Measurements from ENCODE around the gene TLCD5.

TLCD5 gene

DNA sequence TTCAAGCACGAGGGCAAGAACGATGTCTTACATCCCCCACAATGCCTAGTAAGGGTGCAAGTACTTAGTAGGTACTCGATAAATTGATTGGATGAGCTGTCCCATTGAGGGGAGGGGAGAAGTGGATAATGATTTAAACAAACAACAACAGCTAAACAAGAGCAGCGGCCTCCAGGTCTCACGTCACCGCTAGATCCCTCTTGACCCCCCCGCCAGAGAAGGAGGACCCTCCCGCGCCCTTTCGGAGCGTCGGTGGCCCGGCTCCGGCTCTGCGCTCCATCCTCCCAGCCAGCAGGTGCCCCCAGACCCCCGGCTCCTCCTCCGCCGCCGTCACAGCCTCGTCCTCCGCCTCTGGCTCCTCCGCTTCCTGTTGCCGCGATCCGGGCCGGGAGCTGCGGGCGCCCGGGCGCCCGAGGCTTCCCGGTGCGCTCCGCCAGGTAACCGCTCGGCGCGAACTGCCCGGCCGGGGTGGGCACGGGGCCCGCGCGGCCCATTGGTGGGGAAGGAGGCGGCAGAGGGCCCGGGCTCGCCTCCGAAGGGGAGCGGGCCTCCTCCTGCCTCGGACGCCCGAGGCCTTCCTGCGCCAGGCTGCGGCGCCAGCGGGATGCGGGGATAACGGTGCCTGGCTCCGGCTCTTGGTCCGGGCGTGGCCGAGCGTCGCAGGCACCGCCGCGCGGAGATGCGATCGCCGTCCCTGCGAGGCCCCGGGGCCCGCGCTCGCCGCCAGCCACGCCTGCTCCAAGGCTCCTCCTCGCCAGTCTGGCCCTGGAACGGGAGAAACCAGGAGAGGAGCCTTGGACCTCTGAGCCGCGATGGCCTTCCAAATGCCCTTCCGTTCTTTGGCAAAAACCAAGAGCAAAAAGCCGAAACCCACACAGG lies at the start of gene TLCD5:
TSS of gene TLCD5 (plus strand) at position 368 of the 879 bp plus-strand sequence. CDS start 2,143 bp downstream, outside the sequence.
- DNase-seq = peak; percentile 93

- no peak for DNase-seq
These were observed 45.6 kb upstream of the TLCD5 start for GRCh38 chr11:120279502-120279901.

DNA sequence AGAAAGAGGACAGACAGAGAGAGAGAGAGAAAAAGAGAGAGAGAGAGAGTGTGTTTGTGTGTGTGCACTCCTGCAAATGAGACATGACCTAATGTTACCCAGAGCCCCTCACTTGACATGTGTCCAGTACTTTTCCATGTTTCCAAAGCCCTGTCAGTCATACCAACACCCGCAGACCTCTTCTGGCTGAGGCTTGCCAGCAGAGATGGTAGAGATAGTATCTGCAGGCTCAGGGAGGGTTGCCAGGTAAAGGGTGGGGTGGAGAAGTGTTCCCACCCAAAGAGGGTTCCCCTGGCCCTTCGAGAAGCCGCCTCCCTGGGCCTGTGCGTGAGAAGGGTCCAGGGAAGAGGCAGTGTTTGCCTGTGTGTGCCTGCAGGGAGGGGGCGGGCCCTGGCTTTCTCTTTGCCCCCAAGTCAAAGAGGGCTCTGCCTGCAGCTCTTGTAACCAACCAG lies 44.5 kb upstream of the TLCD5 start:
- no peak for DNase-seq

DNA sequence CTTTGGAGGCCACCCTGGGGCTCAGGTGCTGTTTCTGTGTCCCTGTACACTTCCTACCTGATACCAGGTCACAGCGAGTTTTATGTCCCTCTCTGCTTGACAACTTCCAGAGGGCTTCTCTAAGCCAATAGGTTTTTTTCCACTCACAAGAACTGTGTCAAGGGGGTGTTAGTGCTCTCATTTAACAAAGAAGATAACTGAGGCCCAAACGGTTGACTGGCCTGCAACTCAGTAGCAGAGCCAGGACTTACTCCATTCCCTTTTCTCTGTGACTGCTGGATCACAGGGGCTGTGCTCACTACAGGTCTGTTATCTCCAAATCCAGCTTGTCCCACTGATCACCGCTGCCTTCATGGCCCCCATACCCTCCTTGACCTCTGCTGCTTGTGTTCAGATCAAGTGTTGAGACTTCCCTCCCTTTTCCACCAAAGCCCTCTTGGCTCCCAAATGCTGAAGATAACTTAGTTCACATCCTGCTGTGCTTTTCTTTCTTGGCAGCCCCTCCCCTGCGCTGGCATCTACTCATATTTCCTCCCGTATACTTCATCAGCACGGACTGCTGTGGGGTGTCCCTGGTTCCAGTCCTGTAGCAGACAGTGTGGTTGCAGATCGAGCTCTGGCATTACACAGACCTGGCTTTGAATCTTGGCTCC lies 43.8 kb upstream of the TLCD5 start:
- DNase-seq = no peak

- DNase-seq = no peak
These were observed 42.0 kb upstream of the TLCD5 start for GRCh38 chr11:120283124-120283523.

DNA sequence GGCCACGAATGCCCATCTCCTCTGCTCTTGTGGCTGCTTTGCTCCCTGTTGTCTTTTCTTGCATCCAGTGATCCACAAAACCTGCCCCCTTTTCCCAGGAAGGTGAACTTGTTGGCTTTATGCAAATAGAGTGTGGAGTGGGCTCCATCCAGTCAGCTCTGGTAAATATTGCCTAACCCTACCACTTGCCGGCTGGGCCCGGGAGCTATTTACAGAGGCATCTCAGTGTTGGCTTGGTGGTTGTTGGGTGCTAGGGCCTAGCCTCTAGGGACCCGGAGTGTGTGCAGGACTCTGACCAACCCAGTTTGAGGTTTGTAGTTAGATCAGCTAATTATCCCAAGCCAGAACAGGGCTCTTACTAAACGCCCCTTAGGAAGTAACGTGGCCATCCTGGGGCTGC lies 40.8 kb upstream of the TLCD5 start:
- no peak for DNase-seq

DNA sequence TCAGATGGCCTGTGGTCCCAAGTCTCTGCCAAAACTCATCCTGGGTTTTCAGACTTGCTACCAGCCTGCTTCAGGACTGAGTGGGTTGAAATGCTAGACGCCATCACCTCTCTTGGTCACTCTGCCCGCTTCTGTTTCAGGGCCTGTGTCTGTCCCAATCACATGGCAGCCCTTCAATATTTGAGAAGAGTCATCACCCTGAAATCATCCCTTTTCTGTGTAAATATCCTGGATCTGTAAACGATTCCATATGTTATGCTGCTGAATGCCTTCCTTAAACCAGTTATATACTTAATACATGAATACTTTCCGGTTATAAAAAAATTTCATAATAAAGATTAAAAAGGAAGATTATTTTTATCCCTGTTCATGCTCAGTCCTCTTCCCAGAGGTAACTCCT lies 39.8 kb upstream of the TLCD5 start:
- no peak for DNase-seq

DNA sequence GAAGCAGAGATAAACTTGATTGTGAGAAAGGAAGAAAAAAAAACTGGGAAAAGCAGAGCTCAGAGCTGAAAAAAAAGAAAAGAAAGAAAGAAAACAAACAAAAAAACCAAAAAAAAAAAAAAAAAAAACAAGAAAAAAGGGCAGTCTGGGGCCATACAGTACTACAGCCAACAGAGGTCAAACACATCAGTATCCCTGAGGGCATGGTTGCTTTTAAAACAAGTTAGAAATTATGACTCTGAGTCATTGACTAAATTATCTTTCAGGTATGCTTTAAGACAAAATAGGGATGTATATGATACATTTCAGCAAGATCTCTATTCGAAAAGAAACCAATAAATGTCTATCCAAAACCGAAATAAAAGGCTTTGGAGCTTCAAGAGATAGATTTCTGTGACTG lies 37.1 kb upstream of the TLCD5 start:
- no peak for DNase-seq

- DNase-seq = no peak
These were observed 35.7 kb upstream of the TLCD5 start for GRCh38 chr11:120289426-120289825.

DNA sequence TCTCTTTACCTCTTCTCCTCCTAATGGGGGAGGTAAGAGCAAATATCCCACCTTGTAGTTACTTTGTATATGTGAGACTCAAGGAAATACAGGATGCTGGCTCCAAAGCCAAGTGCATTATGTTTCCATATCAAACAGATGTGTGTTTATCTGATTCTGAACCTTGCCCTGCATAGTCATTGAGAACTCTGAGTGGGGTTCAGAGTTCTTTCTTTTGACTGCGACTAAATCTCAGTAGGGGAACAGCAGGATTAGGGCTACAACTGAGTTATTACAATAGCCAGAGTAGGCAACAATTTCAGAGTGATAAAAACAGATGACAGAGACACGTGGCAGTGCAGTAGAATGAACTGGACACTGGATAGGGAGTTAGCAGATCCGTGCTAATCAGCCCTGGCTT lies 34.1 kb upstream of the TLCD5 start:
- no peak for DNase-seq

DNA sequence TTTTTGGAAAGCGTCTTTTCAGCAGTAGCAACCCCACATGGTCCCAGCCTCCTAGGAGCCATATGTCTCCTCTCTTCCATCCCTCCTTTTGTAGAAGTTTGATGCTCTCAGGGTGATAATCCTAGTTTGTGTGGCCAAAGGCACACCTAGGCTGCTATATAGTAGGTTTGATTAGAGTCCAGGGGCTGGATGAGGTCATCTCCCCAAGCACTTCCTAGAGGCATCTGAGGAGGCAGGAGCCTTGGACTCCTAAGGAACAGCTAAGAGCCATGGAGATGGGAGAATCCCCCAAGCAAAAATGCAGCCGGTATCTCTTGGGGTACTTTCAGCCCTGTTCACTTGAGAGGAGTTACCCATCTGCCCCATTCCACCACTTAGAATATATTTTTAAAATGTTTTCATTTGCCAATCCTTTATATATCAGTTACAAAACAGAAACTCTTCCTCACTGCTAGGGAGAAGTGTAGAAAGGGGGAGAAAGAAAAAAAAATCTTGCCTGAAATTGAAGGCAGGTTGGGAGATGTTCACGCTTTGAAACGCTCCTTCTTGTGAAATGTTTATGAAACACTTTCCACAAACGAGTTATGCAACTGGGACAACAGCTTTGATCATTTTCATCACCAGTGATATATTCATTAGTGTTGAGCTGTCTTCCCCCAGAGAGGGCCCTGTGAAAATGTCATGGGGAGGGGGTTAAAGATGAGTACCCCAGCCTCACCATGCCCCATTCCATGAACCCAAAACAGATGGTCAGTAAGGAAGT lies 31.9 kb upstream of the TLCD5 start:
- no peak for DNase-seq

- DNase-seq = no peak
These were observed 31.0 kb upstream of the TLCD5 start for GRCh38 chr11:120294096-120294495.

DNA sequence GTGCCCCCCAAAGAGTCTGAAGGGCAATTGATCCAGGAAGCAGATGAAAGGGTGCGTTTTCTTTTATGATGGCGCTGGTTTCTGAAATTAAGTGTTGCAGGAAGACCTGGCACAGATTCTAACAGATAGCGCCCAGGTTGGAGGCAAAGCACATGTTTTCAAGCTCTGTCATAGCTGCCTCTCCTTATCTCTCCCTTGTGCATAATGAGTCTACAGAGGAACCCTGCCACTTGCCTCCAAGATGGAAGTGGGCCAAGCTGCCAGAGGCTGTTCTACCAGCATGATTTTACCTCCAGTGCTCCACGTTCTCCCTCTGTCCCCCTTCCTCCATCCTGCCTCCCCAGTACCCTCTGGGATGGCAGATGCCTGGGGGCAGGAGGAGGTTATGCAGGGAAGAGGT lies 30.0 kb upstream of the TLCD5 start:
- DNase-seq = no peak

DNA sequence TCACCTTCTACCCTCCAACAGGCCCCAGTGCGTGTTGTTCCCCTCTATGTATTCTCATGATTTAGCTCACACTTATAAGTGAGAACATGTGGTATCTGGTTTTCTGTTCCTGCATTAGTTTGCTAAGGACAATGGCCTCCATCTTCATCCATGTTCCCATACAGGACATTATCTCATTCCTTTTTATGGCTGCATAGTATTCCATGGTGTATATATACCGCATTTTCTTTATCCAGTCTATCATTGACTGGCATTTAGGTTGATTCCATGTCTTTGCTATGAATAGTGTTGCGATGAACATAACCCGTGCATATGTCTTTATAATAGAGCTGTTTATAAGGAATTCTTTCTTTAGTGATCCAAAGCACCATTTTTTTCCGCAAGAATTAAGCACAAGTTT lies 28.5 kb upstream of the TLCD5 start:
- no peak for DNase-seq

DNA sequence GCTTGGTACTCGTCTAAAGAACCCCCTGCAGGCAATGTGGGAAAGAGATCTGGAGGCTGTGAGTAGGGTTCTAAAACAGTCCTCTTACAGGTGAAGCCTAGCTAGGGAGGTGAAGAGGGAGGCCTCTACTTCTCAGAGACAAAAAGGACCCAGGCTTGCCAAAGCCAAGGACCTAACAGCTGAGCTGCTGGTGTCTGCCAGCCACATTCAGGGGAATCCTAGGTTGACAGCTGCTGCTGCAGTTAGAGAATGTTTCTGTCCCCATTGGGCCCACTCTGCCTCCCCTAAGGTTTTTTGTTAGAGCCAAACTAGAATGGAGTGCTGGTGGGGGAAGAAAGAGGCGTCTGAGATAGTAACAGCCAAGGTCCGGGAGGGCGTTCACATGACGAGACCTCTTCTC lies 26.6 kb upstream of the TLCD5 start:
- no peak for DNase-seq

DNA sequence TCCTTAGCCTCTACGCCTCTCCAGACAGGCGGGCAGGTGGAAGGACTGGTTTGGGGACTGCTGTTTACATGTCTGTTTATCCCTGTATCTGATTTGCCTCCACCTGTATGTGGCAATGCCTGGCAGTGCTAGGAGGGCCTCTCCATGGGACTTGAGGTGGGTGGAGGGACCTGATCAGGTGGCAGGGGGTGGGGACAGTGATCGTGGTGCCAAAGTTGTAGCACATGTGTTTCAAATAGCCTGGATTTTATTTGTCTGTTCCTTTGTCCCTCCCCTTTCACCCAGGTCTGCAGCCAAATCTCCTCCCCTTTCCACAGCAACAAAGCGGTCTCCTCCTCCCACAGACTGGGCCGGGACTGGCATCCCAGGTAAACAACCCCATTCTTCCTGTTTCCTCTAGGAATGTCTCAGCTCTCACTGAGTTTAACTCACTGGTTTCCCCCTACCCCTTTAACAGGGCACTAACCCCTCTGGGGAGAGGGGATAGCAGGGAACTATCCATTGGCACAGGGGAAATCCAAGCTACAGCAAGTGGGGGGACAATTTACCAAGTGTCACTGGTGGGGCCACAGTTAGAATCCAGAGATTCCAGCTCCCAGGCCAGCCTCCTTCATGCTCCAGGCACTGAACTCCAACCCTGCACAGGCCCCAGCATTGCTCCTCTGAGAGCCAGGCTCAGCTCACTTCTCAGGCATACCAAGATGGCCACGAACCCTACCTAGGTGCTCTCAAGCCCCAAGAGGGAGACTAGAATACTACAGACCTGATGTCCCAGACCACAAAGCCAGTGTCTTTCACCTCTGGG lies 22.9 kb upstream of the TLCD5 start:
- DNase-seq = peak; percentile 83

DNA sequence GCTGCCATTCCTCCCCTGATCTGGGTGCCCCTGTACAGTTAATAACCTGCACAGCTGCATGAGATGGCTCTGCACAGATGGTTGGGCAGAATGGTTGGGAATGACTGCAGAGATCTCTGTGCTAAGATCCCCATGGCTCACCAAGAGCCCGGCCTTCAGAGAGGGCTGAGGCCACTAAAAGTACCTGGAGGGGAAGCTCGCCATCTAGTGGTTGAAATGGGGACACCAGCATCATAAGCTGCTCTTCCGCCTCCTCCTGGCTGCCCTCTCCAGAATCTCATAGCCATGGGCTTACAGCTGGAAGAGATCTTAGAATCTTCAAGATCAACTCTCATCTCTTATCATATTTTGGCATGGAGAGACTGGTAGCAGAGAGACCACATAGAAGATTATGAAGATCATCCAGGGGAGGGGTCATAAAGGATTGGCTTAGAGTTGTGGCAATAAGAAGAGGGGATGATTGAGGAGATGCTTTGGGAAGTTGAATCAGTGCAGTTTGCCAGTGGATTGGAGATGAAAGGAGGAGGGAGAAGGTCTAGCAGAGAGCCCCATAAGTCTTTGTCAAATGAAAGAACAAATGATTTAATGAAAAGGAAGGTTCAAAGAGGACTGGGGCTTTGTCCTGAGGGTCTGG lies 22.0 kb upstream of the TLCD5 start:
- peak; percentile 84 for DNase-seq

DNA sequence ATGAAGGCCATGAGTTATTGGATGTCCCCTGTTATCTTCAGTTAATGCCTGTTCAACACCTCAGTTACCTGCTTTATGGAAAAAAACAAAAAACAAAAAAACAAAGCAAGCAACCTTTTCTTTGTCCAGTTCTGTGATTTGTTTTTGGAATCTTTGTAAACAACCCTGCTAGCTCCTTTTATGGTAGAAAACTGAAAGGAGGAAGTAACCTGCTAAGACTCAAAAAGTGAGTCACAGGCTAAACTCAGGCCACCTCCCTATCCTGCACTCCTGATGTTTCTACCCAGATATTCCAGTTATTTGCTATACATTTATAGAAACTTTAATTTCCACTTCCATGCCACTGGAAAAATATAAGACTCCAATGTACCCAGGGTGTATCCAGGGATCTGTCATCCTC lies 20.6 kb upstream of the TLCD5 start:
- DNase-seq = no peak

GRCh38 chr11:120305286-120305685 lies 19.8 kb upstream of the TLCD5 start:
- DNase-seq = no peak

- DNase-seq = peak; percentile 91
These were observed 18.4 kb upstream of the TLCD5 start for GRCh38 chr11:120306519-120307242.

DNA sequence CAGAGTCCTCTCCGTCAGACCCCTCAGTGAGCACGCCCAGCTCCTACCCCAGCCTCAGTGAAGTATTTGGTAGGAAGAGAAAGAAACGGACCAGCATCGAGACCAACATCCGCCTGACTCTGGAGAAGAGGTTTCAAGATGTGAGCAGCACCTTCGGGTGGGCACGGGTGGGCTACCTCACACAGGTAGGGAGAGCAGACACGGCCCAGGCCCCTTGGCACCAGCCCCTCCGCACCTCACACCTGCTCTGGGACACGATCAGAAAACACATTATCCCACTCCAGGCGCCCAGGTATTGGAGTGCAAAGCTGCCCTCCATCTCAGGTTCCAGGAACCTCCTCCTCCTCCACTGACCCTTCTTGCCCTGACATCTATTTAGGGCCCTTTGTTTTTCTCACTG lies 17.6 kb upstream of the TLCD5 start:
- no peak for DNase-seq

GRCh38 chr11:120308081-120308480 lies 17.0 kb upstream of the TLCD5 start:
- no peak for DNase-seq

All from islet precursor cell (in vitro differentiated cells).